ENCODE data around the gene TMEM164.

TMEM164 gene

DNA sequence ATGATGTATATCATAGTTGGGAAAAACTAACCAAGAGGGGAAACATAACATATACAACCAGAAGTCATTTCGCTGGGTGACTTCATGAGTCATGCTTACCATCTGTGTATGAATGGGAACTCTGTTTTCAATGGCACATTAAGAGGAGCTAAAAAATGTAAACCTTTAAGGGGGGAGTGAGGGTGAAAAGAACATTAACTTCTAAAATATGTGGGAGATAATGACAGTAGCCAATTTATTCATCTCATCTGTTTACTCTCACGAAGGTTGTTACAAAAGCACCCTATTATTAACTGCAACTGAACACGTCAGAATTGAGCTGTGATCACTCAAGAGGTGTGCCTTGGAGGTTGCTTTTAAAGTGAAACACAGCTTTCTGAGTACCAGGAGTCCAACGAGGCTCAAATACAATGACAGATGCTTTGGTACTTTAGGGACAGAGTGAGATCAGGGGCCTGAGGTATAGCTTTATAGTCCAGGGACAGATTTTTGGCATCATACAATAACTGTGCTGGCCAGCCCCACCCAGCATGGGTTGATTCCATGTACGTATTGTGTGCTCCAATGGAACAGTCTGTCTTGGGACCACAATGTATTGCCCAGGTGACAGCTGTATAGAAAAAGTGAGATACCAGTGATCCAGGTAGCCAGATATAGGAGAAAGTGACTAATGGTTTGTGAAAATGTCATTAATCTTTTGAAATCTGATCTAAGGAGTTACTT lies 207.7 kb downstream of the TMEM164 start:
- peak; percentile 90 for DNase-seq (ENCODE audit: low read depth)

DNA sequence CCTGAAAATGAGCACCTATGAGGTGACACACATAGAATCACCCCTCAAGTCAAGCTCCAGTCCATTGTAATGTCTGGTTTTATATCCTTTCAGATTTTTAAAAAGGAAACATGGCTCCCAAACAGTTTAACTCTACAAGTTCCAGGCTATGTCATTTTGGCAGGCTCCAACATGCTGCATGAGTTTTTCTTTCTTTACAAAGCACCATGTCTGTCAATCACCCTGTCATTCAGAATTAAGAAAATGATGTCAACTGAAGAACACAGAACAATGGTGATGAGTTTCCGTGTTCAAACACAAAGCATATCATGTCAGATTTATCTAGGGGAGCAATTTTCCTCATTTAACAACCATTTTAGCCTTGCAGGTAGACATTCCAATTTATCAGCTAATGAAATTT lies 208.4 kb downstream of the TMEM164 start:
- DNase-seq (ENCODE audit: low read depth), result no peak

GRCh38 chrX:110212299-110212698 lies 209.4 kb downstream of the TMEM164 start:
- DNase-seq (ENCODE audit: low read depth), result peak; percentile 45

- no peak for DNase-seq (ENCODE audit: low read depth)
Observed at GRCh38 chrX:110213183-110213582, 210.3 kb downstream of the TMEM164 start.

DNA sequence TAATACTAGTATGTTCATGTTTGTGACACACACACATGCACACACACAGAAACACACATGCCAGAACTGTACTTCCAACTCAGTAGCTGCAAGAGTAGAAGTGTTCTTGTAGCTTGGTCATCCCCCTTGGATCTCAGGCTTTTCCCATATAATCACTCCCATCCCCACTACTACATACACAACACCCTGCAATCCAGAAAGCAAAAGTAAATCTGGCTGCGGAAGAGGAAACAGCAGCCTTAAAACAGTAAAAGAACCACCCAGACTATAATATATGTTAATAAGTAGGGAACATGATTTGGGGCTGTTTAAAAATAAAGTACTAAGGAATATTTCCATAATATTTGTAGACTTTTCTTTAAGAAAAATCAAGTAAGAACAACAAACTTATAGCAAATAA lies 211.8 kb downstream of the TMEM164 start:
- DNase-seq (ENCODE audit: low read depth), result no peak

- no peak for DNase-seq (ENCODE audit: low read depth)
Observed at GRCh38 chrX:110215411-110215810, 212.5 kb downstream of the TMEM164 start.

GRCh38 chrX:110216027-110216426 lies 213.1 kb downstream of the TMEM164 start:
- no peak for DNase-seq (ENCODE audit: low read depth)

DNA sequence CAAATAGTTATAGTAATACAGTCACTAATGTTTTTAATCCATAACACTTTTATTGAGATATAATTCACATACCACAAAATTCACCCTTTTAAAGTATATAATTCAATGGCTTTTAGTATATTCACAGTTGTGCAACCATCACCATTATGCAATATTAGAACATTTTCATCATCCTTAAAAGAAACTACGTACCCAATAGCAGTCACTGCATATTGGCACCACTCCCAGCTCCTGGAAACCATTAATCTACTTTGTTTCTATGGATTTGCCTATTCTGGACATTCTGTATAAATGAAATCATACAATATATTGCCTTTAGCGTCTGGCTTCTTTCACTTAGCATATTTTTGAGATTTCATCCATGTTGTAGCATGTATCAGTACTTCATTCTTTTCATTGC lies 215.7 kb downstream of the TMEM164 start:
- no peak for DNase-seq (ENCODE audit: low read depth)

GRCh38 chrX:110219920-110220319 lies 217.0 kb downstream of the TMEM164 start:
- peak; percentile 77 for DNase-seq (ENCODE audit: low read depth)

DNA sequence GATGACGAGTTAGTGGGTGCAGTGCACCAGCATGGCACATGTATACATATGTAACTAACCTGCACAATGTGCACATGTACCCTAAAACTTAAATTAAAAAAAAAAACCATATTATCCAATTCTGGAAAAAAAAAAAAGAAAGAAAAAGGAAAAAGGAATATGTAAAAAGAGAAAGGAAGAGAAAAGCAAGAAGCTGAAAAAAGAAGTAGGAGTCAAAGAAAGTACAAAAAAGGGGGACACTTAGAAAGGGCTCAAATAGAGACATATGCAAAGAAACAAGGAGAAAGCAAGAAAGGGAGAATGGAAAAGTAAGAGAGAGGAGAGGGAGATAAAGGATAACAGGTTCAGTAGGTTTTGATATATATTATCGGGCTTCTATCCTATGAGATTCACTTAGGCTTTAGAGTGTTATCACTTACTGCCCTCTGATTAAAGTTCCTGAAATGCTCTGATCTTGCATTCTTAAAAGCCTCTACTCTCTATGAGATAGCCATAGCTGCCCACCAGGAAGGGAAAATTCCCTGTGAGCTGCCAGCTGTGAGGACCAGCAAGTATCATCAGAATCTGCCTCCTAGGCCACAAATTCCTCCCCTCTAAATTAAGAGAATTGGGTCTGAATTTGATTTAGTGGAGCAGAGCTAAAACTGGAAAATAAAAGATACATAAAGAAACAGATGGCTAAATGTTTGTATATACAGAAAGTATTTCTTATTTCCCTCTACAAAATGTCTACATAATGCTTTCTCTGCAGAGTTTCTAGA lies 219.8 kb downstream of the TMEM164 start:
- no peak for DNase-seq (ENCODE audit: low read depth)

- DNase-seq (ENCODE audit: low read depth), result no peak
Observed at GRCh38 chrX:110224926-110225617, 222.2 kb downstream of the TMEM164 start.

- DNase-seq (ENCODE audit: low read depth), result peak; percentile 58
Observed at GRCh38 chrX:110226931-110227330, 224.0 kb downstream of the TMEM164 start.
